ENCODE measurements around the gene F12.

F12 gene

DNA sequence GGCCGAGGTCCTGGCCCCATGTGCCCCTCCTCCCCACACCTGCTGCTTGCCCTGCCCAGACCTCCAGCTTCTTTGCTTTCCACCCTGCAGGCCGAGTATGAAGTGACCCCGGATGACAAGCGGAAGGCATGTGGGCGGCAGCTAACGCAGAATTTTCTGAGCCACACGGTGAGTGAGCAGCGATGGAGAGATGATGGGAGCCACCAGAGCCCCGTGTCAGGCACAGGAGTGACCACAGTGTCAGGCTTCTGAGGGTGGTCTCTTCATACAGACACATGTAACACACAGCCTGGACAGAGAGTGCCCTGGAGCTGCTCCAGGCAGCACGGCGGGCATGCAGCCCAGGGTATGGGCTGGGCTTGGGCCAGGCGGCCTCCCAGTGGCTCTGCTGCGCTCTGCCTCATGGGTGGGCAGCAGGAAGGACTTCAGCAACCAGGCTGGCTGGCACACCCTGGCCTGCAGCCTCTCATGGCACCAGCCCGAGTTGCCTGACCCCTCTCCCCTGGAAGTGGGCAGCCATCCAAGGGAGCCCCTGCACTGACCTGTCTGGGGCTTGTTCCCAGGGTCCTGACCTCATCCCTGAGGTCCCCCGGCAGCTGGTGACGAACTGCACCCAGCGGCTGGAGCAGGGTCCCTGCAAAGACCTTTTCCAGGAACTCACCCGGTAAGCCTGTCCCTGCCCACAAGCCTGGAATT, 22.9 kb upstream of the F12 start:
- TF ChIP-seq, protein P1, sequence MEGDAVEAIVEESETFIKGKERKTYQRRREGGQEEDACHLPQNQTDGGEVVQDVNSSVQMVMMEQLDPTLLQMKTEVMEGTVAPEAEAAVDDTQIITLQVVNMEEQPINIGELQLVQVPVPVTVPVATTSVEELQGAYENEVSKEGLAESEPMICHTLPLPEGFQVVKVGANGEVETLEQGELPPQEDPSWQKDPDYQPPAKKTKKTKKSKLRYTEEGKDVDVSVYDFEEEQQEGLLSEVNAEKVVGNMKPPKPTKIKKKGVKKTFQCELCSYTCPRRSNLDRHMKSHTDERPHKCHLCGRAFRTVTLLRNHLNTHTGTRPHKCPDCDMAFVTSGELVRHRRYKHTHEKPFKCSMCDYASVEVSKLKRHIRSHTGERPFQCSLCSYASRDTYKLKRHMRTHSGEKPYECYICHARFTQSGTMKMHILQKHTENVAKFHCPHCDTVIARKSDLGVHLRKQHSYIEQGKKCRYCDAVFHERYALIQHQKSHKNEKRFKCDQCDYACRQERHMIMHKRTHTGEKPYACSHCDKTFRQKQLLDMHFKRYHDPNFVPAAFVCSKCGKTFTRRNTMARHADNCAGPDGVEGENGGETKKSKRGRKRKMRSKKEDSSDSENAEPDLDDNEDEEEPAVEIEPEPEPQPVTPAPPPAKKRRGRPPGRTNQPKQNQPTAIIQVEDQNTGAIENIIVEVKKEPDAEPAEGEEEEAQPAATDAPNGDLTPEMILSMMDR (IDR thresholded peaks at IDR 0.05) = no peak

DNA sequence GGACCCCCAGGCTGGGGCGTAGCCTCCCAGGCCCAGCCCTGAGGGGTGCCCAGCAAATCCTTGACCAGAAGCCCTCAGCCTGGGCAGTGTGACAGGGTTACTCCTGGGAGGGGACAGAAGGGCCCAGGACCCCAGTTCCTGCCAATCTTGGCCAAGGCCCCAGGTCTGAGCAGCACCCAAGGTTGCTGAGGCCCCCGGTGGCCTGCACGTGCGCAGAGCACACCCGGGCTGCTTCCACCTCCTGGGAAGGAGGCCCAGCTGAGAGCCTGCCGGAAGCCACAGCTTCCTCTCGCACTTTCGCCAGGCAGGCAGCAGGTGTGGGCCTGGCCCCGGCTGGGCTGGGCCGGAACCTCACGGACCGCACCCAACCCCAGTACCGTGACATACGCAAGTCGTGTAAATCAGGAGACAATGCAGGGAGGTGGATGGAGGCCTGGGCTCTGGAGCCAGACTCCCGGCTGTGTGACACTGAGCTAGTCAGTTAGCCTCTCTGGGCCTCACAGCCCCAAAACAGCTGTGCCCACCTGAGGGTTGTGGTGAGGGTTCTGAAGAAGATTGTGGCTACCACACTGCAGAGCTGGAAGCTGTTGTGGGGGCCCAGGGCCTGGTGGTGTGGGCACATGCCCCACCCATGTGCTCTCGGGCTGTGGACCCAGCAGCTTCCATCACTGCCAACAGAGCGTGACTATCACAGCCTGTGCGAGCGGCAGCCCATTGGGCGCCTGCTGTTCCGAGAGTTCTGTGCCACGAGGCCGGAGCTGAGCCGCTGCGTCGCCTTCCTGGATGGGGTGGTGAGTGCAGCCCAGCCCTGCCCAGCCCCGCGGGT, 22.2 kb upstream of the F12 start:
- TF ChIP-seq, protein P1 (IDR thresholded peaks at IDR 0.05) = no peak

DNA sequence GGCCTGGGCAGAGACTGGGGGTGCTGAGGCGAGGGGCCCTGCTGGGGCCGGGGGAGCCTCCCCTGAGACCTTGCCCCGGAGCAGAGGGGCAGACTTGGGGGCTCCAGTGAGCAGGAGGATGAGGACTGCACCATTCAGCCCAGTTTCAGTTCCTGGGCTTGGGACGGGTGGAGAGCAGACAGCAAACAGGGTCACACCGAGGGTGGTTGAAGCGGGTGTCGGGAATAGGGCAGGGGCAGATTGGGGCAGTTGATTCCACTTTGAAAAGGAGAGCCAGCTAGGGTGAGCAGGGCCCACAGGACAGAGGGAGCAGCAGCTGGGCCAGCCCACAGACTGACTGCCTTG, 21.6 kb upstream of the F12 start:
- TF ChIP-seq, protein P1 (IDR thresholded peaks at IDR 0.05) = no peak

DNA sequence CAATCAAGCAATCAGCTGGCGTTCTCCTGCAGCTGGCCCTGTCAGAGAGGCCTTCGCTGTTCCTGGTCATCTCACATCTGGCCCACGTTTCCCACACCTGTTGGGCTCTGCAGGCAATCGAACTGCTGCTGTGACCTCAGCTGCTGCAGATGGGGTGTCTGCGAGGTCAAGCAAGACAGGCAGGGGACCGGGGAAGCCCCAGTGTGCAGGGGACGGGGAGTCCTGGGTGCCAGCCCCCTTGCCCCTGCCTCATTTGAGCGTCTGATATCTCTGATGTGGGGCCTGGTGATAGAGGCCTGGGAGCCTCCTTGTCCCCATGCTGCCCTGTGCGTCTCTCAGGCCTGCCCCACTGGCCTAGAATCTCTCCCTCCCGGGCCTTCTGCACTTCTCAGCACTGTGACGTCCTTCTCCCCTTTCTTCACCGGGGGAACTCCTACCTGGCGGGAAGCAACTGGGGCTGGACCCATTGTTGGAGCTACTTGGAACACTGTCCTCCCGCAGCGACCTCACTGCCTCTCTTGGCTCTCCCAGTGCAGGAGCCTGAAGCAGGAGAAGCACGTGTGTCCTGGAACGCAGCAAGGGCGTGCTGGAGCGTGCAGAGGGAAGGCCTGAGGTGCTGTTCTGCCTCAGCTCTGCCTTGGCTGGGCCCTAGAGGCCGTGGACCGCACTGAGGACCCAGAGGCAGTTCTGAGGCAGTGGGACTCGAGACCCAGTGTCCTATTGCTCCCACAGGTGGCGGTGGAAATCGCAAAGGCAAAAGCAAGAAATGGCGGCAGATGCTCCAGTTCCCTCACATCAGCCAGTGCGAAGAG, 21.0 kb upstream of the F12 start:
- TF ChIP-seq, protein P1 (IDR thresholded peaks at IDR 0.05) = no peak

DNA sequence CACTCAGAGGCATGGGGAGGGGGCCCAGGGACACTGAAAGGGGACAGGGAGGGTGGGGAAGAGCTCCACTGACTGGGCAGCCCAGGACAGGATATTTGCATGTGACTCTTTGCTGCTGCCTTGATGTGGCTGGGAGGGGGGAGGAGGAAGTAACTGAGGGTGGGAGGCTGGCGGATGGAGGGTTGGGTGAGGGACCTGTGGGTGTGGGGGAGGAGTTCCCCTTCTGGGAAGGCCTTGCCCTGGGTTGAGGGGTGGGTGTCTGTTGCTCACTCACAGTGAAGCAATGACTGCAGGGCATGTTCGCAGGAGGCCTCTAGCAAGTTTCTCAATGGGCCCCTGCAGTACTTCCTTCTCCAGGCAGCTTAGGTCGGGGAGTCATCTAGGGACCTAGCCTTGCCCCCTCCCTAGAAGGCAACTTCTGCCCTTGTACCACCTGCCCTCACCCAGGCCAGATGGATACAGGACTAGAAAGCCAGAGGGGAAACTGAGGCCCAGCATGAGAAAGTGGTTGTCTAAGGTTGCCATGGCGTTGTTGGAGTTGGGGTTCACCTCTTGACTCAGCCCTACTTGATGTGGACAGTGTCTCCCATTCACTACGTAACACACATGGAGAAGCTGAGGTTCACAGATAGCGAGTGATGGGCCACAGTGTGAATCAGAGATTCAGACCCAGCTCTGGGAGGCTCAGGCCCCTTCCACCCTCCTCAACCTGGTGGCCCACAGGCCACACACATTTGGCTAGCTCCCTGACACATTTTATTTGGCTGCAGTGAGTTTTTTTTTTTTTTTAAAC, 20.1 kb upstream of the F12 start:
- TF ChIP-seq, protein P1 (IDR thresholded peaks at IDR 0.05) = no peak

DNA sequence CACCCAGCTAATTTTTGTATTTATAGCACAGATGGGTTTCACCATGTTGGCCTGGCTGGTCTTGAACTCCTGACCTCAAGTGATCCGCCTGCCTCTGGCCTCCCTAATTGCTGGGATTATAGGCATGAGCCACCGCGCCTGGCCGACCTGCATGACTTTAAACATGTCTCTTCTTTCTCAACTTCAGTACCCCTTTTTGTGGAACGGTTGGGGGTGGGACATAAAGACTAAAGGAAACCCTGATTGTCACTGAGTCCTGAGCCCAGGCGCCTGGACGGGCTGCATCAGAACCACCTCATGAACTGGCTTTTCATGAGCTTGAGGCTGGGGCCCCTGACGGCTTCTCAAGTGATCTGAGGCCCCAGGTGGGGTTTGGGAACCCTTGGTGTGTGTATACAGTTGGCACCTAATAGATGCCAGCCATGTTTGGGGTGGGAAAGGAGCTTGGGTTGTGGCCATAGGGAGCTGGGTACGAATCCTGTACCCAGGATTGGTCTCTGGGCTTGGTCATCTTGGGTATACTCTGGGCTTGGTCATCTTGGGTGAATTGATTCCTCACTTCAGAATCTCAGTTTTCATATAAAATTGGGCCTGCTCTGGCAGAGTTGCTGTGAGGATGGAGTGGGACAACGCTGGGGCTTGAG, 19.3 kb upstream of the F12 start:
- TF ChIP-seq, protein P1 (IDR thresholded peaks at IDR 0.05) = no peak

Data from LNCAP (cell line).